HL-60 (cell line): ENCODE results near the gene ETNK2.

Experiments
- DNase-seq, 2 experiments: peaks; one replicate each; pipeline ENCODE4 v3.0.0-alpha.2; 2010 to 2020; ENCODE audit warnings: low read depth in 1 of 2, low spot score in 1 of 2
- H3K27ac ChIP-seq: fragments of 250-450 bp; sonication (Bioruptor Pico); replicated peaks from 2 replicates; pipeline ENCODE4 v1.5.1; 2020; ENCODE audit warnings: mild to moderate bottlenecking, moderate library complexity
- H3K27me3 ChIP-seq: fragments of 250-450 bp; sonication (Bioruptor Pico); 2 replicates; pipeline ENCODE4 v1.5.1; 2021; ENCODE audit warnings: mild to moderate bottlenecking, moderate library complexity; ENCODE audit not compliant: insufficient read depth, poor library complexity, severe bottlenecking
- H3K4me3 ChIP-seq: replicated peaks from 2 replicates; pipeline ENCODE4 v1.5.1; 2011; ENCODE audit warnings: mild to moderate bottlenecking, control low read depth, low read length; ENCODE audit not compliant: insufficient read depth
- CTCF ChIP-seq: IDR thresholded peaks from one replicate; pipeline ENCODE4 v1.5.1; 2011; ENCODE audit warnings: low read length, control low read depth, inconsistent platforms; ENCODE audit not compliant: insufficient read depth
- GABPA ChIP-seq: IDR thresholded peaks from 2 replicates; pipeline ENCODE4 v1.6.1; 2012; ENCODE audit warnings: low read depth
- POLR2AphosphoS5 ChIP-seq: IDR thresholded peaks from 2 replicates; pipeline ENCODE4 v1.6.1; 2012; ENCODE audit warnings: low read depth
- REST ChIP-seq: IDR thresholded peaks from 2 replicates; pipeline ENCODE4 v1.6.1; 2012; ENCODE audit warnings: low read depth; ENCODE audit not compliant: insufficient replicate concordance
- SPI1 ChIP-seq: IDR thresholded peaks from 2 replicates; pipeline ENCODE4 v1.6.1; 2012; ENCODE audit warnings: low read depth, mild to moderate bottlenecking, borderline replicate concordance

Gene ETNK2

GRCh38 chr1:204094856-204095634, 56.8 kb downstream of the ETNK2 start:
- Histone ChIP-seq H3K4me3 (no peak overlapping the region), H3K27me3 (peaks cover 2% of the 10 kb centered on the region), H3K27ac (no peak overlapping the region)
- TF ChIP-seq CTCF (no peak), SPI1 (no peak), GABPA (no peak), POLR2AphosphoS5 (no peak)
- no peak for DNase-seq

GRCh38 chr1:204094313-204094729, 57.5 kb downstream of the ETNK2 start:
- Histone ChIP-seq H3K27ac (no peak overlapping the region), H3K27me3 (peaks cover 2% of the 10 kb centered on the region), H3K4me3 (no peak overlapping the region)
- no peak for DNase-seq
- TF ChIP-seq GABPA (no peak), CTCF (no peak), POLR2AphosphoS5 (no peak), REST (no peak), SPI1 (no peak)

- TF ChIP-seq SPI1, result no peak
- TF ChIP-seq POLR2AphosphoS5, result no peak
- no peak for TF ChIP-seq REST
- TF ChIP-seq CTCF, result no peak
- no peak for TF ChIP-seq GABPA
- Histone ChIP-seq H3K4me3 (no peak overlapping the region), H3K27me3 (peaks cover 2% of the 10 kb centered on the region), H3K27ac (no peak overlapping the region)
- no peak for DNase-seq
These were observed 58.1 kb downstream of the ETNK2 start for GRCh38 chr1:204093781-204094180.

- H3K27me3 ChIP-seq, result peaks cover 2% of the 10 kb centered on the region
- DNase-seq, result no peak
- no peak overlapping the region for H3K4me3 ChIP-seq
These were observed 58.5 kb downstream of the ETNK2 start for GRCh38 chr1:204093421-204093717.

More at GRCh38 chr1:204093421-204093717, 58.5 kb downstream of the ETNK2 start:
- TF ChIP-seq REST (no peak), GABPA (no peak), SPI1 (no peak), CTCF (no peak), POLR2AphosphoS5 (no peak)
- H3K27ac ChIP-seq, result no peak overlapping the region
